ENCODE data around the gene CAMK2B.

- TF ChIP-seq STAT1 (IDR thresholded peaks at IDR 0.05; ENCODE audit: unreplicated experiment) (no peak), JUNB (IDR thresholded peaks at IDR 0.05; ENCODE audit: unreplicated experiment) (no peak), CTCF (conservative IDR thresholded peaks at IDR 0.05; ENCODE audit: low read depth in 2 of 2) (no peak), EZH2phosphoT487 (IDR thresholded peaks at IDR 0.05; ENCODE audit: unreplicated experiment) (no peak), NANOG (IDR thresholded peaks at IDR 0.05; ENCODE audit: borderline replicate concordance) (no peak), EZH2 (IDR thresholded peaks at IDR 0.05; ENCODE audit: low read depth, unreplicated experiment) (no peak), REST (IDR thresholded peaks at IDR 0.05; ENCODE audit: unreplicated experiment) (no peak)
Observed at GRCh38 chr7:44335184-44335583, 9.8 kb upstream of the CAMK2B start.

Data from GM23338 (cell line).